GM19397 (cell line): ENCODE data around the gene LRIT1.

Experiments
- ATAC-seq: cut with Tn5 transposase; IDR thresholded peaks from one replicate; pipeline ENCODE4 v1.9.1; 2021; ENCODE audit warnings: mild to moderate bottlenecking, moderate library complexity; ENCODE audit not compliant: unreplicated experiment

Gene LRIT1

DNA sequence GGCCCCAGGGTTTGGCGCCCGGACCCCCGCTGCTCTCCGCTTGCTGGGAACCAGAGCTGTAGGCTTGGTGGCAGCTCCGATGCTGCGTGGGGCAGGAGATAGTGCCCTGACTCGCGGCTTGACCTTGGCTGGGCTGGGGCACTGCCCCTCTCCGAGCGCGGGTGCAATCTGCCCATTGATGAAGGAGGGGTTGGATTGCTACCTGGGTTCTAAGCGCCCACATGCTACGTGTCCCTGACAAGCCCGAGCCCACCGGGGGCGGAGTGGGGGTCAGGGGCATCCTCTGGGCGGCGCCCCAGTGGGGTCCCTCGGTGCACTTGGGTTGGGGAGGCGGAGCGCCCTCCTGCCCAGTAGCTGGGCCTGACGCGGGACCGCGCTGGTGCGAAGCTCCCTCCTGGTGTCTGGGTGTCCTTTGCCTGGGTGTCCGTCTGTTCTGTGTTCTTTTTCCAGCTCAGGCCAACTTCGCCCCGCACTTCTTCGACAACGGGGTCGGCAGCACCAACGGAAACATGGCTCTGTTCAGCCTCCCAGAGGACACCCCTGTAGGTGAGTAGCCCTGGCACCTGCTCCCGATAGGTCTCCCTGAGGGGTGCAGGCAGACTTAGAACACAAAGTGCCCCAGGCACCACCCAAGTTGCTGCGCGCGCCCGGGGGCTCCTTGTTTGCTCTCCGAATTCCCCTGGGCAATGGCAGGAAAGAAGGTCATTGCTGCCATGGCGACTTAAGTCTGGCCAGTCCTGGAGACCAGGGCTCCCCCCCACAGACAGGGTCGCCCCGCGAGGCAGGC is 46.1 kb downstream of the LRIT1 start:
- ATAC-seq, result no peak

DNA sequence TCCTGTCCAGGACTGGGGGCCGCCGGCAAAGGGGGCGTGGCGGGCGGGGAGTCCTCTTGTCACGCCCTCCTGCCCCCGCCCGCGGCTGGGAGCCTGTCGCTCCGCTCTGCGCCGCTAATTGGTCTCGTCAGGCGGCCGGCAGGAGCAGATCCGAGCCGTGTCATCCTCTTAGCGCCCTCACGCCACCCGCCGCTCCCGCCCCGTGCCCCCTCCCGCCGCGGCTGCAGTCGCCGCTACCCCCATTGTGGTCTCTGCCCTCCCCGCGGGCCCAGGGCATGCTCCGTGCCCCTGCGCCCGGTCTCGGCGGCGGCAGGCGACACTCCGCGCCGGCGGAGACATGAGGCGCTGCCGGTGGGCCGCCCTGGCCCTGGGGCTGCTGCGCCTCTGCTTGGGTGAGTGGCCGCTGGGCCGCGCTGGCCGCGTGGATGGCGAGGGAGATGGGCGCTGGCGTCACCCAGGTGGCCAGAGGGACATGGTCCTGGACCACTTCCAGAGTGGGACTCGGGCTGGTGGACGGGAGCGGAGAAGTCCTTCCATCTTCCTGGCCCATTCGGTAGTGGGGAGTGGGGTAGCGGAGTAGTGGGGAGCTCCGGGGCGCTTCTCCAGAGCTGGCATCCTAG is 46.8 kb downstream of the LRIT1 start, which contains the start of gene CDHR1:
TSS of gene CDHR1 (plus strand) at position 114 of the 620 bp plus-strand sequence. CDS start at position 338, 224 bp downstream.
- peak; percentile 62 for ATAC-seq

DNA sequence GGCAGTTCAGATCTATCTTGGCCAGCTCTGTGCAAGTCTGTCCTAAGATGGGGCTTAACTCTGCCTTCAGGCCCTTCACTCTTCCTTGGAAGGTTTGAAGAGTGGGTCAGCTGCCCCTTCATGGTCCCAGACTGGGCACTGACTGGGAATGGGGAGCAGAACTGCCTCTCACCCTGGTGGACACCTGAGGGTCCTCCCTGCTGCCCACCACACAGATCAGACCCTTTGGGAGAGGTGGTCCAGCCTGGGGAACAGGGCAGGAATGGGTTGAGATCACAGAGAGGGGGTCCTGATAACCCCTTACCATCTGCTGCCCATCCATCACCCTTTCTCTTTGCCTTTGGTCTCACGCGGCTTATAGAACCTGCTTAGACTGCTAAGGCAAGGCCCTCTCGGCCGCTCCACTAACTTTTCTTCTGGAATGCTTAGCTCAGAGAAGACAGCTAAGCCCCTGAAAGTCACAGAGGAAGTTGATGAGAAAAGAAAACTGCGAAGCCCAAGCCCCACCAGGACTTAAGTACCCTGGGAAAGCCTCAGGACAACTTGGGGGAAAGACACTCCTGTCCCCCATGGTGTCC is 47.4 kb downstream of the LRIT1 start:
- no peak for ATAC-seq

DNA sequence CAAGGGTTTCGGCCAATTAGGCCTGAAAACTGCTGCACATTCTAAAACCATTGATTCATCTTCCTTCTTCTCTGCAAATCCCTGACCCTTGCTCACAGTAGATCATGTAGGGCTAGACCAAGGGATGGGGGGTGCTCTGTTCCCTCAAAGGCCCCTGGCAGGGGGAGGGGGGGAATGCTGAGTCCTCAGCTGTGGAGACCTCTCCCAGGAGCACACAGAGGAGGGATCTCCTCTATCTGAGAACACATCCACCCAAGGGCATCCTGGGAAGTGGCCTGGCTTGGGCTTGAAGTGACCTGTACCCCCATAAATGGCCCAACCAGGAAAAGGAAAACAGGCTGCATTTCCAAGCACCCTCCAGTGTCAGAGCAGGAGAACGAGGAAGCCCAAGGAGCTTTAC is 48.0 kb downstream of the LRIT1 start:
- ATAC-seq, result no peak

DNA sequence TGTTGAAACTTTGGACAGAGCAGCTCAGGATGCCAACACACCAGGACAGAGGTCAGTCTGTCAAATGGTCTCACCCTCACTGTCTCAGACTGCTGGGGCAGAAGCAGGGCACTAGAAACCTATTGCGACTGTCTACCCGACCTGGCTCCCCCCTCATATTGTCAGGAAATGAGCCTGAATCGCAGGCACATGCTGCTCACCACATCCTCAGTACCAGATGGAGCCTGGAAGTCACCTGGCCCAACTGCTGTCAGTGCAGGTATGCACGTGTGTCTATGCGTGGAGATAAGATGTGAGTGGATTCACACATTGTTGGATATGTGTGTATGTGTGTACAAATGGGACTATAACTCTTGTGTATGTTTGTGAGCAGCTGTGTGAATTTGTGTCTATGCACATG is 50.2 kb downstream of the LRIT1 start:
- ATAC-seq, result no peak

DNA sequence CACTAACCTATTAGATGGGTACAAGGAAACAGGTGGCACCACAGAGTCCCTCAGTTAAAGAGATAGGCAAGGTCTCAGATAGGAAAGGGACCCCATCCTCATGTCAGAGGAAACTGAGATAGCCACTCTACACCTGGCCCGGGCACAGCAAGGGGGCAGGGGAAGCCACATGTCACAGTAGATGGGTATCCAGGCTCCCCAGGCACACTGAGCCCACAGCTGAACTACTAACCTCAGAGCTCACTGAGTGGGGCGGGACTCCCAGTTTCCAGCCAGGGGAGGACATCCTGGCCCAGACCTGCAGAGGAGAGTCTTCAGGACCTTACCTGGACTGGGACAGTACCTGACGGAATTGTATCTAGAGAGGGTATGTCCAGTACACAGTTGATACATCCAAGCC is 50.7 kb downstream of the LRIT1 start:
- ATAC-seq, result no peak

DNA sequence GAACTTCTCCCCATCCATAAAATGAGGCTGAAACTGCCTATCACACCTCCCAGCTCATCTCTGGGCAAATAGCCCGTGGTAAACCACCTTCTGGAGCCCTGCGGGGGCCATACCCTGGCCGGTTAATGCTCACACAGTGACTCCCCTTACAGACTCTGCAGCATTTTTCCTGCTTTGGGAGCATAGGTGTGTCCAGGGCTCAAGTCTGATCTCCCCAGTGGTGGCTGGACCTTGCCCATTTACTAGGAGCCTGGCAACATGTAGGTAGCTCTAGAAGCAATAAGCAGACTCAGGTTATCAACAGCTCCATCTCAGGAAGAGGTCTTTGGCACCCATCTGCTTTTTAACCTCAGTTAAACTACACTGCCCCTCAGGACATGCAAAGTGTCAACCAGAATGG is 52.5 kb downstream of the LRIT1 start:
- ATAC-seq, result no peak

DNA sequence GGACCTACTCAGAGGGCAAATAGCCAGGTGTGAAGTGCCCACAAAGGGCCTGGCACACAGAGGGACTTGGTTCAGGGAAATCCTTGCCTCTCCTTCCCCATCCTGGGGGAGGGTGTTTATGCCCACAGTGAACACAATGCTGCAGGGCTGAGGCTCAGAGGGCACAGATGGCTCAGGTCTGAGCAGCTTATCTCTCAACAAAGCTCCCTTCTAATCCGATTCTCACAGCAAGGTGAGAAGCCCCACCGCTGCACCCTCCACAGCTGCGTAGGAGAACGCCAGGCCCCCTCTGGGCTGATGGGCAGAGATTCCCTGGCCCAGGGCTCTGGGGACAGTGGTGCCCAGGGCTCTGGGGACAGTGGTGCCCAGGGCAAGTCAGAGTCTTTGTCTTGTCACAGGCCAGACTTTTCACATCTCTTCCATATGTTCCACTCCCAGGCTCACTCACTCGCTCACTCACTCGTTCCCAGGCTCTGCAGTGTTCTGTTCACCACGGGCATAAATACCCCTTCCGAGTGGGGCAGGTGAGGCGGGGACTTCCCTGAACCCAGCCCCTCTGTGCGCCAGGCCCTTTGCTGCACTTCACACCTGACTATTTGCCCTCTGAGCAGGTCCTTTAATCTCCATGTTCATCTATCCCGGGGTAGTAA is 55.7 kb downstream of the LRIT1 start:
- no peak for ATAC-seq

DNA sequence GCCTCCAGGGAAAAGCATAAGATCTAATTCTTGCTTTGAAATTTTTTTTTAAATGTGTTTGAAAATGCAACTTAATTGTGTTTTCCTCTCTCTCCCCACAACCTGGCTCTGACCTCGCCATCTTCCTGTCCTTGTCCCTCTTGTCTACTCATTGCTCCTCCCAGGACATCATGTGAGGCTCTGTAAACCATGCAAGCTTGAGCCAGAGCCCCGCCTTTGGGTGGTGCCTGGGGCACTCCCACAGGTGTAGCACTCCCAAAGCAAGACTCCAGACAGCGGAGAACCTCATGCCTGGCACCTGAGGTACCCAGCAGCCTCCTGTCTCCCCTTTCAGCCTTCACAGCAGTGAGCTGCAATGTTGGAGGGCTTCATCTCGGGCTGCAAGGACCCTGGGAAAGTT is 56.8 kb downstream of the LRIT1 start:
- ATAC-seq, result no peak

DNA sequence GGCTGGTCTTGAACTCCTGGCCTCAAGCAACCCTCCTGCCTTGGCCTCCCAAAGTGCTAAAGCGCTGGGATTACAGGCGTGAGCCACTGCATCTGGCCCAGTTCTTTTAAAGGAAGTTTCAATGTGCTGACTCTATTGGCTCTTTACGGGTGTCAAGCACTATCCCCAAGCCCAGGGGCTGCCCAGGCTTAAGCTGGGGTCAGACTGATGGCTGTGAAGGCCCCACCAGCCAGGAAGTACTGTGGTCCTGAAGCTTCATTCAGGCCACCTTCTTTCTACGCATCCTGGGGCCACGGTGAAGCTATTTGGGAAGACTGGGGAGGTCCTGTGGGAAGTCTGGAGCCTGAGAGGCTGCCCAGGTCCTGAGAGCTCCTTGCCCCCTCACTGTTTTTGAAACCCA is 59.7 kb downstream of the LRIT1 start:
- ATAC-seq, result no peak
